Measurements from ENCODE around the gene BARX1. TPM values are rescaled to one million over a fixed set of nuclear protein-coding genes. Genes with fewer than 3 reads are reported as not detected.

The BARX1 gene
- total RNA-seq, 1 donor from 2014 or later: not detected

- Histone ChIP-seq H3K4me3 (peak overlapping the region; percentile 46), H3K27ac (replicated peaks) (no peak overlapping the region), H3K27me3 (ENCODE audit: low read depth) (peaks cover 94% of the 10 kb centered on the region), H3K36me3 (no peaks in the 10 kb centered on the region), H3K9me3 (replicated peaks) (no peaks in the 10 kb centered on the region), H3K4me1 (peaks cover 42% of the 10 kb centered on the region)
- intact Hi-C loops (cut with micrococcal nuclease): loop anchor here (5.0 kb wide), 1 partner anchor 278 kb away; no protein-coding TSS in a partner anchor
- TF ChIP-seq CTCF (IDR thresholded peaks at IDR 0.05; ENCODE audit: borderline replicate concordance): no peak
- DNase-seq: no peak
Measured at GRCh38 chr9:93960221-93960970, 5.2 kb upstream of the BARX1 start.

GRCh38 chr9:93959739-93960154 is 4.6 kb upstream of the BARX1 start:
- peak overlapping the region; percentile 51 for H3K4me3 ChIP-seq
- peaks cover 91% of the 10 kb centered on the region for H3K27me3 ChIP-seq (ENCODE audit: low read depth)
- intact Hi-C loops (cut with micrococcal nuclease): loop anchor here (5.0 kb wide), 1 partner anchor 277 kb away; no protein-coding TSS in a partner anchor
- H3K4me1 ChIP-seq: peaks cover 45% of the 10 kb centered on the region
- no peaks in the 10 kb centered on the region for H3K36me3 ChIP-seq
- H3K27ac ChIP-seq (replicated peaks): no peak overlapping the region
- no peak for TF ChIP-seq CTCF (IDR thresholded peaks at IDR 0.05; ENCODE audit: borderline replicate concordance)
- DNase-seq: no peak
- H3K9me3 ChIP-seq (replicated peaks): no peaks in the 10 kb centered on the region

- peaks cover 91% of the 10 kb centered on the region for H3K27me3 ChIP-seq (ENCODE audit: low read depth)
- peaks cover 52% of the 10 kb centered on the region for H3K4me1 ChIP-seq
- H3K27ac ChIP-seq (replicated peaks): no peak overlapping the region
- H3K9me3 ChIP-seq (replicated peaks): no peaks in the 10 kb centered on the region
- peak overlapping the region; percentile 51 for H3K4me3 ChIP-seq
- H3K36me3 ChIP-seq: no peaks in the 10 kb centered on the region
- no peak for DNase-seq
- intact Hi-C loops (cut with micrococcal nuclease): no loop called here
- no peak for TF ChIP-seq CTCF (IDR thresholded peaks at IDR 0.05; ENCODE audit: borderline replicate concordance)
Measured at GRCh38 chr9:93958819-93959682, 3.9 kb upstream of the BARX1 start.

- H3K27ac ChIP-seq (replicated peaks): no peak overlapping the region
- no peak for DNase-seq
- intact Hi-C loops (cut with micrococcal nuclease): no loop called here
- no peak for TF ChIP-seq CTCF (IDR thresholded peaks at IDR 0.05; ENCODE audit: borderline replicate concordance)
- H3K36me3 ChIP-seq: no peaks in the 10 kb centered on the region
- peaks cover 91% of the 10 kb centered on the region for H3K27me3 ChIP-seq (ENCODE audit: low read depth)
- peak overlapping the region; percentile 51 for H3K4me3 ChIP-seq
- H3K4me1 ChIP-seq: peaks cover 59% of the 10 kb centered on the region
- H3K9me3 ChIP-seq (replicated peaks): no peaks in the 10 kb centered on the region
Measured at GRCh38 chr9:93958121-93958818, 3.1 kb upstream of the BARX1 start.
